ENCODE measurements around the gene EXOC6B. TPM values are rescaled to one million over a fixed set of nuclear protein-coding genes. Genes with fewer than 3 reads are reported as not detected.

Gene EXOC6B
- total RNA-seq, 4 donors from 2014 or later: 22.6 to 47.3 (median 32.5) TPM

DNA sequence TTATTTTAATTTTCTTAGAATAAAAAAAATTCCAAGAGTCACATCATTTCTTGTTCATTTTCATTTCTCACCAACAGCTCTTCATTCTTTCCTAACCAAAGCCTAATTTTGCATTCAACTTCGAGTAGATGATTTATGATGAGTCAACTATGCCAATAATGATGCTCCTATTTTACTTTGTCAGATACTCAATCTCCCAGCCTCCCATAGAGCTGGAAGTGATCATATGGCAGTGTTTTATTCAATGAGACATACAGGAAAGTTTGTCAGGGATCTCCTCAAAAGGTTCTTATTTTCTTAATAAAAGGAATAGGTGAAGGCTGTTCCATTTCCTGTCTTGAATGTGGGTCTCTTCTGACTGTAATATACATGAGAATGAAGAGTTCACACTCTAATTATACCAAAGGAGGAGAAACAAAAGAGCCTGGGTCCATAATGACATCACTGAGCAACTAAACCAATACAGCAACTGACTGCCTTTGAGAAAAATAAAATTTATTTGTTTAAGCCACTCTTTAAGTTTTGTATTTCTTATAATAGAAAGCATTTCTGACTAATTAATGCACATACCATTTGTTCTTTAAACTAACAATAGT, 447.0 kb downstream of the EXOC6B start:
- Histone ChIP-seq H3K4me3 (replicated peaks in 1 of 3) (no peak overlapping the region), H3K4me1 (no peaks in the 10 kb centered on the region), H3K27ac (no peak overlapping the region), H3K27me3 (no peaks in the 10 kb centered on the region), H3K36me3 (peaks cover 0 to 2% of the 10 kb centered on the region in 2 donors), H3K9me3 (no peaks in the 10 kb centered on the region)
- DNase-seq: no peak
- 78 to 86% methylated on average over 1 of the region's 1 CpG for WGBS, 2 donors
- no peak for TF ChIP-seq POLR2A (IDR thresholded peaks at IDR 0.05)
- TF ChIP-seq CTCF (IDR thresholded peaks at IDR 0.05): no peak
- intact Hi-C loops (cut with DNase I): no loop called here

DNA sequence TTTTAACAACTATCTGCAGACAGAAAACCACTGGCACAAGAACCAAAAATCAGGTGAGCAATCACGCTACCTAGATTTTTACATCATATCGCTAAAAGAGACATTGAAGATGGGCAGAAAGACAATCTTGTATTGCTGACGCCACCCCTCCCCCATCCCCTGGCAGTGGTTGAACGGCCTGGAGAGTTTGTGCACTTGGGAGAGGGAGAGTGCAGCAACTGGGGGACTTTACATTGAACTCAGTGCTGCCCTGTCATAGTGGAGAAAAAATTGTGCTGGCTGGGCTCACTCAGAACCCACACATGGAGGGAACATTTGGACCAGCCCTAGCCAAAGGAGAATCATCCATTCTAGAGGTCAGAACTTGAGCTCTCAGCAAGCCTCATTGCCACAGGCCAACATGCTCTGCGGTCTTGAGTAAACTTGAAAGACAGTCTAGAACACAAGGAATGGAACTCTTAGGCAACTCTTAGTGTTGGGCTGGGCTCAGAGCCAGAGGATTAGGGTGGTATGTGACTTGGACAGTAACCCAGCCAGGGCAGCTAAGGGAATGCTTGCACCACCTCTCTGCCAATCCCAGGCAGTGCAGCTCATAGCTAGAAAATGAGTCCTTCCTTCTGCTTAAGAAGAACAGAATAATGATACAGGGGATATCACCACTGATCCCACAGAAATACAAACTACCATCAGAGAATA, 458.2 kb downstream of the EXOC6B start:
- DNase-seq: peak; percentile 23 to 48
- Histone ChIP-seq H3K27me3 (no peaks in the 10 kb centered on the region), H3K9me3 (no peaks in the 10 kb centered on the region), H3K4me3 (replicated peaks in 1 of 3) (no peak overlapping the region), H3K36me3 (no peaks in the 10 kb centered on the region), H3K4me1 (no peaks in the 10 kb centered on the region), H3K27ac (no peak overlapping the region)
- 68 to 77% methylated on average over 5 of the region's 5 CpGs for WGBS, 2 donors
- TF ChIP-seq CTCF (IDR thresholded peaks at IDR 0.05) (peak in 1 of 6 experiments; percentile 20), POLR2A (IDR thresholded peaks at IDR 0.05) (no peak)
- intact Hi-C loops (cut with DNase I): no loop called here

- no peak overlapping the region for H3K27ac ChIP-seq
- H3K27me3 ChIP-seq: no peaks in the 10 kb centered on the region
- H3K9me3 ChIP-seq: no peaks in the 10 kb centered on the region
- no peak overlapping the region for H3K4me3 ChIP-seq (replicated peaks in 1 of 3)
- H3K4me1 ChIP-seq: no peaks in the 10 kb centered on the region
- DNase-seq: no peak
- TF ChIP-seq POLR2A (IDR thresholded peaks at IDR 0.05): no peak
- no peak for TF ChIP-seq CTCF (IDR thresholded peaks at IDR 0.05)
- H3K36me3 ChIP-seq: no peaks in the 10 kb centered on the region
- intact Hi-C loops (cut with DNase I): no loop called here
These were observed 462.4 kb downstream of the EXOC6B start for GRCh38 chr2:72363406-72363805.

- Histone ChIP-seq H3K4me1 (no peaks in the 10 kb centered on the region), H3K27me3 (no peaks in the 10 kb centered on the region), H3K27ac (no peak overlapping the region), H3K36me3 (no peaks in the 10 kb centered on the region), H3K4me3 (replicated peaks in 1 of 3) (no peak overlapping the region), H3K9me3 (no peaks in the 10 kb centered on the region)
- TF ChIP-seq CTCF (IDR thresholded peaks at IDR 0.05) (no peak), POLR2A (IDR thresholded peaks at IDR 0.05) (no peak)
- intact Hi-C loops (cut with DNase I): no loop called here
- no peak for DNase-seq
These were observed 463.1 kb downstream of the EXOC6B start for GRCh38 chr2:72362733-72363132.

- 47 to 98% methylated on average over 2 of the region's 2 CpGs for WGBS, 2 donors
- no peak overlapping the region for H3K27ac ChIP-seq
- H3K36me3 ChIP-seq: no peaks in the 10 kb centered on the region
- TF ChIP-seq CTCF (IDR thresholded peaks at IDR 0.05): no peak
- TF ChIP-seq POLR2A (IDR thresholded peaks at IDR 0.05): no peak
- H3K4me1 ChIP-seq: no peaks in the 10 kb centered on the region
- no peak overlapping the region for H3K4me3 ChIP-seq (replicated peaks in 1 of 3)
- no peak for DNase-seq
- intact Hi-C loops (cut with DNase I): no loop called here
- no peaks in the 10 kb centered on the region for H3K27me3 ChIP-seq
- H3K9me3 ChIP-seq: no peaks in the 10 kb centered on the region
These were observed 464.3 kb downstream of the EXOC6B start for GRCh38 chr2:72361521-72361920.
